PFSK-1 (cell line): Measurements from ENCODE around the gene TSC22D2.

Experiments
- FOXP2 ChIP-seq: optimal IDR thresholded peaks from 2 replicates; pipeline ENCODE3; 2011; ENCODE audit warnings: borderline replicate concordance, control low read depth, inconsistent platforms; ENCODE audit not compliant: insufficient read depth; ENCODE audit errors: extremely low read length, extremely low read depth
- POLR2AphosphoS5 ChIP-seq: IDR thresholded peaks from 2 replicates; pipeline ENCODE4 v1.6.1; 2012; ENCODE audit warnings: low read depth, mild to moderate bottlenecking, control low read depth, low read length, moderate library complexity
- REST ChIP-seq, 2 experiments: IDR thresholded peaks; 2 replicates each; pipeline versions ENCODE4 v1.6.1 to v1.8.0; 2011 to 2012; ENCODE audit warnings: low read depth in 2 of 2, low read length in 2 of 2, control low read depth in 1 of 2, inconsistent platforms in 1 of 2, mild to moderate bottlenecking in 1 of 2, moderate library complexity in 1 of 2; ENCODE audit not compliant: insufficient read depth in 1 of 2
- SIN3A ChIP-seq: IDR thresholded peaks from 2 replicates; pipeline ENCODE4 v1.6.1; 2012; ENCODE audit warnings: mild to moderate bottlenecking, low read length, moderate library complexity, borderline replicate concordance; ENCODE audit not compliant: insufficient read depth
- TAF1 ChIP-seq: IDR thresholded peaks from 2 replicates; pipeline ENCODE4 v1.6.1; 2012; ENCODE audit warnings: low read length, control low read depth, borderline replicate concordance; ENCODE audit not compliant: insufficient read depth

- TF ChIP-seq POLR2AphosphoS5, result no peak
- no peak for TF ChIP-seq REST (IDR thresholded peaks at IDR 0.05; ENCODE audit: insufficient read depth in 1 of 2, low read depth in 2 of 2, low read length in 2 of 2)
- no peak for TF ChIP-seq SIN3A
- TF ChIP-seq TAF1, result no peak
- TF ChIP-seq FOXP2, result no peak
Measured at GRCh38 chr3:150483226-150483625, 75.1 kb downstream of the TSC22D2 start.
